ENCODE results near the gene CDKN1B. TPM values are rescaled to one million over a fixed set of nuclear protein-coding genes. Genes with fewer than 3 reads are reported as not detected.

The CDKN1B gene
- total and polyA plus RNA-seq, 11 donors, result 19.0 to 44.9 (median 34.3) TPM

DNA sequence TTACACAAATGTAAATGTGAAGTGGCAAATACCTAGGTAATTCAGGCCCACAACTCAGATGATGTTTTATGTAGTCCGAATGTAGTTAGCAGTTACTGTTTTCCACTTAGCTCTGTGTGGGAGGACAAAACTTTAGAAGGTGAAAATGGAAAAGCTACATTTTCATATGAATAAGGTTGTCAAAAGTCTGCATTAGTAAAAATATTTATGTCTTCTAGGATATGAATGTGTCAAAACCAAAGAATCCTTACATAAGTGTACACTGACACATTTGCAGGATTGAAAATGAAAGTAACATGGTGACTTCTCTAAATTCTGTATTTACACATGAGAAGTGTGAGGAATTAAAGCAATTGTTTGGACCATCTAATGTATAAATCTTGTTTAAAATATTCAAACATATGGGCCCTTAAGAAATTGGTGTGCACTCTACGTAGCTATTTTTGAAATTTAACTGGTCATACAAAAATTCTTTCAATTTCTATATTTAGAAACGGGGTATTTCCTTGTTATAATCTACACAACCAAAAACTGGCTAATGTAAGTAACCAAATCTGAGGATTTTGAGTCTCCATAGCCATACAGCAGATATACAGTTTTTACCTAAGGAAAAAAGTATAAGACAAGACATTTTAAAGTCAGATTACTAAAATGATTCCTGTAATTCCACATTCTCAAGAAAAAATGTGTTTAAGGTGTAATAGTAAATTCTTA is 5.4 kb downstream of the CDKN1B start:
- intact Hi-C loops (cut with DNase I), result loop anchor here in 4 of 10 donors (5.0 to 10.0 kb wide), 2 partner anchors 62 to 65 kb away; partner anchors contain the start of gene APOLD1 (in 4 of the 4)
- no peak for DNase-seq
- Histone ChIP-seq H3K27me3 (no peaks in the 10 kb centered on the region), H3K27ac (peak overlapping the region; percentile 20 to 100 (median 98)), H3K36me3 (peaks cover 0 to 37% (median 30%) of the 10 kb centered on the region in 9 donors), H3K9me3 (no peaks in the 10 kb centered on the region), H3K4me1 (peaks cover 0 to 57% (median 43%) of the 10 kb centered on the region in 12 donors), H3K4me3 (peak overlapping the region in 11 of 12 donors; percentile 43 to 82 (median 77))
- TF ChIP-seq, protein P1, sequence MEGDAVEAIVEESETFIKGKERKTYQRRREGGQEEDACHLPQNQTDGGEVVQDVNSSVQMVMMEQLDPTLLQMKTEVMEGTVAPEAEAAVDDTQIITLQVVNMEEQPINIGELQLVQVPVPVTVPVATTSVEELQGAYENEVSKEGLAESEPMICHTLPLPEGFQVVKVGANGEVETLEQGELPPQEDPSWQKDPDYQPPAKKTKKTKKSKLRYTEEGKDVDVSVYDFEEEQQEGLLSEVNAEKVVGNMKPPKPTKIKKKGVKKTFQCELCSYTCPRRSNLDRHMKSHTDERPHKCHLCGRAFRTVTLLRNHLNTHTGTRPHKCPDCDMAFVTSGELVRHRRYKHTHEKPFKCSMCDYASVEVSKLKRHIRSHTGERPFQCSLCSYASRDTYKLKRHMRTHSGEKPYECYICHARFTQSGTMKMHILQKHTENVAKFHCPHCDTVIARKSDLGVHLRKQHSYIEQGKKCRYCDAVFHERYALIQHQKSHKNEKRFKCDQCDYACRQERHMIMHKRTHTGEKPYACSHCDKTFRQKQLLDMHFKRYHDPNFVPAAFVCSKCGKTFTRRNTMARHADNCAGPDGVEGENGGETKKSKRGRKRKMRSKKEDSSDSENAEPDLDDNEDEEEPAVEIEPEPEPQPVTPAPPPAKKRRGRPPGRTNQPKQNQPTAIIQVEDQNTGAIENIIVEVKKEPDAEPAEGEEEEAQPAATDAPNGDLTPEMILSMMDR (IDR thresholded peaks at IDR 0.05), result no peak
- TF ChIP-seq POLR2A (IDR thresholded peaks at IDR 0.05), result no peak
- ATAC-seq, result no peak
- 13 to 20% (median 17%) methylated on average over 3 of the region's 3 CpGs for WGBS, 4 donors

DNA sequence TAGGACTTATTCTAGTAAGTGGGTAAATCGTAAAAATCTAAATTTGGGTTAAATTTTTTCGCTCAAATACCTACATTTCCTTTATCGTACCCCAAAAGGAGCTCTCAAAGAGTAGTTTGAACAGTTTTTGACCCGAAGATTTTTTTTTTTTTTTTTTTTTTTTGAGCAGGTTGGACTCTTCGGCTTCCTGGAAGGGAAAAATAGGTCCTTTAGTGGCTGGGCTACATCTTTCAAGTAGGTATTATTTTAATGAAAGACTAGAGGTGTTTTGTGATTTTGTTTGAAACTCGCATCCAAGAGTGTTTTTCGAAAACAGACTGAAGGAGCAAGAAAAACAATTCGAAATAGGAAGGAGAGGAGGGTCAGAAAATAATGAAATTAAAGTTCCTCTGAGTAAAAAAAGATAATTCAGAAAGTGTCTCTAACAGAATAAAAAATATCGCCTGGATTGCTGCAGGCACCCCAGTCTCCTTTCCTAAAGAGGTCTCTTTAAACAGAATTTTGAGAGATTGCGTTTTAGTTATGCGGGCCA is 6.0 kb downstream of the CDKN1B start:
- Histone ChIP-seq H3K27me3 (no peaks in the 10 kb centered on the region), H3K27ac (peak overlapping the region; percentile 90 to 100 (median 98)), H3K4me3 (peak overlapping the region; percentile 43 to 84 (median 78)), H3K9me3 (no peaks in the 10 kb centered on the region), H3K36me3 (peaks cover 0 to 37% (median 30%) of the 10 kb centered on the region in 9 donors), H3K4me1 (peaks cover 0 to 57% (median 43%) of the 10 kb centered on the region in 12 donors)
- intact Hi-C loops (cut with DNase I), result loop anchor here in 4 of 10 donors (5.0 to 10.0 kb wide), 2 partner anchors 62 to 64 kb away; partner anchors contain the start of gene APOLD1 (in 4 of the 4)
- ATAC-seq (no peak), DNase-seq (no peak)
- WGBS, 4 donors, result 17 to 21% (median 20%) methylated on average over 11 of the region's 11 CpGs
- TF ChIP-seq, protein P1 (IDR thresholded peaks at IDR 0.05), result no peak
- TF ChIP-seq POLR2A (IDR thresholded peaks at IDR 0.05), result no peak

DNA sequence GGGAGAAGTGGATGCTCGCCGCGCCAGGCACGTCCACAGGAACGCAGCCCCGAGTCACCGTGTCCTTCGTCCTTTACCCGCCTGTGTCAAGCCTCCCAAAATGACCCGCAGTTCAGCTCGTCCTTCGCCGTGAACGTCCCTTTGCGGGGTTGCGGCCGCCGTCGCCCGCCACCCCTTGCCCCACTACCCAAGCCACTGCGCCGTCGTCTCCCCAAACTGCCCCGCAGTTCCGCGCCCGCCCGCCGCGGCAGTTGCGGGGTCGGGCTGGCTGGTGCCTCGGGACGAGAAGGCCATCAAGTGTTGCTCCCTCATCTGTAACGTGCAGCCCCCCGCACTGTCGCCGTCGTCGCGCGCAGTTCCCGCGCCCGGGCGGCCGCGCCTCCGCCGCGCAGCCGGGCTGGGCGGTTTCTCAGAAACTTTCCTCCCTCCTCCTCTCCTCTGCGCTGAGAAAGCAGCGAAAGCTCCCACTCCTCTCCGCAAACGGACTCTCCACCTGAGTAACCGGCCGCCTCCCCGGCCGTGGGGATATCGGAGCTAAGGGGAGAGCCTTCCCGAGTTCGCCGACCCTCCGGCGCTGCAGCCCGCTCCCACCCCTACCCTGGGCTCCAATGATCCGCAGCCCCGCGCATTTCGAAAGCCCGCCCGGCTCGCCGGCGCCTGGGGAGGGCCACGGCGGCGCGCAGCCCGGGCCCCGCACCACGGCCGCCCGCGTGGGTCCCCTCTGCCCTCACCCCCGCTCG is 6.7 kb downstream of the CDKN1B start:
- WGBS, 4 donors, result 0 to 1% (median 1%) methylated on average over 51 to 89 of the region's 89 CpGs

DNA sequence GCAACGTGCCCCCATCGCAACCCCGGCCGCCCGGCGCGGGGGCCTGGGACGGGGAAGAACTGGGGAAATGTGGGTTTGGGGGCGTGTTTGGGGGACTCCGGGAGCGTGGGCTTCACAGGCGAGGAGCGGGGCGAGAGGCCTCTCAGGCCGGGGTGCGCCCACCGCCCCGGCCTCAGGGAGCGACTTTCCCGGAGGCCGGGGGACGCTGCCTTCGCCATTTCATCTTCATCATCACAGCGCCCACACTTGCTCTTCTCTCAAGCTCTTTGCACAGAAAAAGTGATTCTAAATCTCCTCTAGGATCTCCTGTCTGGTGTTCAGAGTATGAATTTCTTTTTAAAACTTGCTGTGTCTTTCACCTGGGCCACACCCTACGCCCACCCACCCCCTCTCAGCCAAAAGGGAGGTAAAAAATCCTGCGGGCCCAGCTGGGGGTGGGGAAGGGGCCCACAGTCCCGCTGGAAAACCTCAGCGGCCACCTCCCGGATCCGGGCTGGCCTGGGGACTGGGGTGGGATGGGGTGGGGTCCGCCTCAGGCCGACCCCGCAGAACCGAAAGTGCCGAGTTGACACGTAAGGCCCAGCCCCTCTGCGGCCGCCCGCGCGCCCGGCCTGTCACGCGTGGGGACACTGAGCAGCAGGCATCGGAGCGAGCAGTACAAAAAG is 7.4 kb downstream of the CDKN1B start:
- WGBS, 4 donors, result 0 to 1% (median 0%) methylated on average over 43 to 46 of the region's 46 CpGs
- peak in 1 of 5 donors; percentile 58 for DNase-seq
- Histone ChIP-seq H3K27me3 (no peaks in the 10 kb centered on the region), H3K4me1 (peaks cover 0 to 55% (median 39%) of the 10 kb centered on the region in 12 donors), H3K36me3 (peaks cover 0 to 29% (median 26%) of the 10 kb centered on the region in 9 donors), H3K4me3 (peak overlapping the region; percentile 43 to 84 (median 78)), H3K27ac (peak overlapping the region; percentile 90 to 100 (median 98)), H3K9me3 (no peaks in the 10 kb centered on the region)
- ATAC-seq, result peak in 2 of 4 donors; percentile 8 to 25
- TF ChIP-seq POLR2A (IDR thresholded peaks at IDR 0.05), result no peak
- TF ChIP-seq, protein P1 (IDR thresholded peaks at IDR 0.05), result no peak
- intact Hi-C loops (cut with DNase I), result loop anchor here in 7 of 10 donors (1.0 to 10.0 kb wide), 5 partner anchors 7 to 63 kb away; partner anchors contain the start of genes APOLD1 (in 4 of the 7), CDKN1B (in 2 of the 7) and GPR19 (in 1 of the 7)

More for the DNA sequence above, 6.7 kb downstream of the CDKN1B start:
- H3K36me3 ChIP-seq, result peaks cover 0 to 36% (median 30%) of the 10 kb centered on the region in 9 donors
- H3K27ac ChIP-seq, result peak overlapping the region; percentile 90 to 100 (median 98)
- peaks cover 0 to 55% (median 44%) of the 10 kb centered on the region in 12 donors for H3K4me1 ChIP-seq
- intact Hi-C loops (cut with DNase I), result loop anchor here in 6 of 10 donors (2.0 to 10.0 kb wide), 3 partner anchors 61 to 63 kb away; partner anchors contain the start of gene APOLD1 (in 4 of the 6)
- no peak for TF ChIP-seq POLR2A (IDR thresholded peaks at IDR 0.05)
- DNase-seq (peak; percentile 48 to 72 (median 59)), ATAC-seq (peak in 2 of 4 donors; percentile 42 to 49)
- no peaks in the 10 kb centered on the region for H3K27me3 ChIP-seq
- H3K9me3 ChIP-seq, result no peaks in the 10 kb centered on the region
- peak overlapping the region; percentile 43 to 84 (median 78) for H3K4me3 ChIP-seq

Data from heart left ventricle (tissue), 16 donors.